Fibroblast of lung (primary cell): ENCODE data around the gene DNAH8. TPM values are rescaled to one million over a fixed set of nuclear protein-coding genes. Genes with fewer than 3 reads are reported as not detected.

Source experiments
- DNase-seq, 2 donors: peaks; one replicate each; pipeline versions ENCODE4 v3.0.0 to v3.0.0-alpha.2; 2010; ENCODE audit warnings: low read depth in 2 of 2
- H2AFZ ChIP-seq: 2 replicates; pipeline ENCODE4 v1.5.1; 2012; ENCODE audit warnings: low read length, control low read depth, inconsistent platforms
- H3K27ac ChIP-seq: 2 replicates; pipeline ENCODE4 v1.5.1; 2011; ENCODE audit warnings: low read length, control low read depth; ENCODE audit not compliant: insufficient read depth
- H3K27me3 ChIP-seq: 2 replicates; pipeline ENCODE4 v1.5.1; 2011; ENCODE audit warnings: mild to moderate bottlenecking, low read length; ENCODE audit not compliant: control insufficient read depth, insufficient read depth
- H3K36me3 ChIP-seq: 2 replicates; pipeline ENCODE4 v1.5.1; 2011; ENCODE audit warnings: low read length; ENCODE audit not compliant: control insufficient read depth, insufficient read depth
- H3K4me1 ChIP-seq: 2 replicates; pipeline ENCODE4 v1.5.1; 2011; ENCODE audit warnings: low read length; ENCODE audit not compliant: control insufficient read depth, insufficient read depth; ENCODE audit errors: extremely low read depth
- H3K4me2 ChIP-seq: 2 replicates; pipeline ENCODE4 v1.5.1; 2011; ENCODE audit warnings: low read length, control low read depth; ENCODE audit not compliant: insufficient read depth; ENCODE audit errors: extremely low read depth
- H3K4me3 ChIP-seq, 4 experiments: fragments of 200-600 bp in 1 of 4; sonication (generic) in 1 of 4; replicated peaks in 1 of 4; 2 replicates each; pipeline ENCODE4 v1.5.1; 2011 to 2016; ENCODE audit warnings: low read length in 4 of 4, low read depth in 3 of 4, mild to moderate bottlenecking in 3 of 4, control low read depth in 2 of 4, inconsistent platforms in 1 of 4, mixed read lengths in 1 of 4; ENCODE audit not compliant: insufficient read depth in 1 of 4; ENCODE audit errors: control extremely low read depth in 1 of 4
- H3K79me2 ChIP-seq: 2 replicates; pipeline ENCODE4 v1.5.1; 2012; ENCODE audit warnings: mild to moderate bottlenecking, low read length, inconsistent platforms; ENCODE audit not compliant: control insufficient read depth, insufficient read depth
- H3K9ac ChIP-seq: 2 replicates; pipeline ENCODE4 v1.5.1; 2011; ENCODE audit warnings: mild to moderate bottlenecking, low read length, control low read depth; ENCODE audit not compliant: insufficient read depth
- H3K9me3 ChIP-seq: 2 replicates; pipeline ENCODE4 v1.5.1; 2012; ENCODE audit warnings: low read depth, low read length; ENCODE audit not compliant: control insufficient read depth, insufficient read depth
- H4K20me1 ChIP-seq: 2 replicates; pipeline ENCODE4 v1.5.1; 2011; ENCODE audit warnings: low read length; ENCODE audit not compliant: control insufficient read depth, insufficient read depth; ENCODE audit errors: extremely low read depth
- EZH2 ChIP-seq: IDR thresholded peaks from 2 replicates; pipeline ENCODE4 v1.5.1; 2012; ENCODE audit warnings: low read length, control low read depth, mild to moderate bottlenecking; ENCODE audit errors: missing control alignments
- polyA plus RNA-seq, 2 donors: library from polyadenylated mRNA; depleted of rRNA in 1 of 2; stranded (reverse) in 1 of 2; unstranded in 1 of 2; fragments of >200 nt; gene quantifications; 2 replicates each; pipeline ENCODE4 v1.2.1, GENCODE V29; 2011 to 2012; ENCODE audit warnings: missing spikeins in 1 of 2
- total RNA-seq: library from RNA; depleted of rRNA; stranded (reverse); fragments of >200 nt; gene quantifications from 2 replicates; pipeline ENCODE4 v1.2.1, GENCODE V29; 2014
- TF ChIP-seq, protein P1 (sequence below), 2 donors: IDR thresholded peaks in 1 of 2; conservative IDR thresholded peaks in 1 of 2; 1 replicate in 1 of 2; 2 replicates in 1 of 2; pipeline ENCODE4 v1.5.1; 2011 to 2012; ENCODE audit warnings: low read length in 2 of 2, control low read depth in 1 of 2, inconsistent platforms in 1 of 2, low read depth in 1 of 2, mild to moderate bottlenecking in 1 of 2

DNAH8 gene
- total and polyA plus RNA-seq, 2 donors (not counting 1 experiment from before 2014, with no cell fraction given), result under 0.01 TPM; not detected in 1

DNA sequence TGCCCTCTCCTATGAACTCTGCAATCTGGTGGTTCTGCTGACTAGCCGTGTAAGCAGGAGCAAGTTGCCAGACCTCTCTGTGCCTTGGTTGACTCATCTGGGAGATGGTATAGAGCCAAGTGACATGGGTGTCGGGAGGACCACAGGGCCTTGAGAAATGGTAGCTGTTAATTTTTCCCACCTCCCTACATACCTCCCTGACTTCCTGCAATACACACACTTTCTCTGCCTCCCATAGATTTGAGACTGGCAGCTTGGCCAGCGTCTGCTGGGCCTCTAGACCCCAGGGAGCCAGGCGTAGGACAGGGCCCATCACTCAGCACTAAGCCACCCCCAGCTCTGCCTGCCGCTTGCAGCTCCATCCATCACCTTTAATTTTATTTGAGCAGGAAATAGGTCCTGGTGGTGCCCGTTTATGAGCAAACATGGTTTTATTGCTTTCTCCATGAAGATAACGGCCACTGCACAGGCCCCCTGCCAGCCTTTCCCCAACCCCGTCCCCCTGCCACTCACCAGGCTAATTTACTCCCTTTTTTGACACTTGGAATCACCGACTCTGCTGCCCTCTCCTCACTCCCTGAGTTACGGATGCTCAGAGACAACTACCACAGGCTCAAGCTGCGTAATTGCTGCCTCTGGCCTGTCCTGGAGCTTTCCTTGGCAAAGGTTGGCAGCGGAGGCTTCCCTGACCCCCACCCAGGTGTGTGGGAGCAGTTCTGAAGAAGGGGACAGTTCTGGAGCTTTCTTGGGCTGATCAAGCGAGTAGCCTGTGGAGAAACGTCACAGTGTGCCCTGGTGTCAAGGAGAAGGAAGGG, 344.6 kb downstream of the DNAH8 start:
- H3K4me3 ChIP-seq, result no peak overlapping the region
- H3K9me3 ChIP-seq, result no peaks in the 10 kb centered on the region
- no peaks in the 10 kb centered on the region for H3K79me2 ChIP-seq
- no peaks in the 10 kb centered on the region for H3K36me3 ChIP-seq
- H3K4me1 ChIP-seq, result no peaks in the 10 kb centered on the region
- H3K27ac ChIP-seq, result no peak overlapping the region
- TF ChIP-seq, protein P1, sequence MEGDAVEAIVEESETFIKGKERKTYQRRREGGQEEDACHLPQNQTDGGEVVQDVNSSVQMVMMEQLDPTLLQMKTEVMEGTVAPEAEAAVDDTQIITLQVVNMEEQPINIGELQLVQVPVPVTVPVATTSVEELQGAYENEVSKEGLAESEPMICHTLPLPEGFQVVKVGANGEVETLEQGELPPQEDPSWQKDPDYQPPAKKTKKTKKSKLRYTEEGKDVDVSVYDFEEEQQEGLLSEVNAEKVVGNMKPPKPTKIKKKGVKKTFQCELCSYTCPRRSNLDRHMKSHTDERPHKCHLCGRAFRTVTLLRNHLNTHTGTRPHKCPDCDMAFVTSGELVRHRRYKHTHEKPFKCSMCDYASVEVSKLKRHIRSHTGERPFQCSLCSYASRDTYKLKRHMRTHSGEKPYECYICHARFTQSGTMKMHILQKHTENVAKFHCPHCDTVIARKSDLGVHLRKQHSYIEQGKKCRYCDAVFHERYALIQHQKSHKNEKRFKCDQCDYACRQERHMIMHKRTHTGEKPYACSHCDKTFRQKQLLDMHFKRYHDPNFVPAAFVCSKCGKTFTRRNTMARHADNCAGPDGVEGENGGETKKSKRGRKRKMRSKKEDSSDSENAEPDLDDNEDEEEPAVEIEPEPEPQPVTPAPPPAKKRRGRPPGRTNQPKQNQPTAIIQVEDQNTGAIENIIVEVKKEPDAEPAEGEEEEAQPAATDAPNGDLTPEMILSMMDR (conservative IDR thresholded peaks at IDR 0.05 in 1 of 2, IDR thresholded peaks at IDR 0.05 in 1 of 2; ENCODE audit: low read depth in 1 of 2, low read length in 2 of 2), result no peak
- no peak for TF ChIP-seq EZH2
- no peaks in the 10 kb centered on the region for H4K20me1 ChIP-seq
- no peak overlapping the region for H3K4me2 ChIP-seq
- H3K9ac ChIP-seq, result no peak overlapping the region
- no peak for DNase-seq
- H2AFZ ChIP-seq, result no peak overlapping the region
- no peaks in the 10 kb centered on the region for H3K27me3 ChIP-seq

DNA sequence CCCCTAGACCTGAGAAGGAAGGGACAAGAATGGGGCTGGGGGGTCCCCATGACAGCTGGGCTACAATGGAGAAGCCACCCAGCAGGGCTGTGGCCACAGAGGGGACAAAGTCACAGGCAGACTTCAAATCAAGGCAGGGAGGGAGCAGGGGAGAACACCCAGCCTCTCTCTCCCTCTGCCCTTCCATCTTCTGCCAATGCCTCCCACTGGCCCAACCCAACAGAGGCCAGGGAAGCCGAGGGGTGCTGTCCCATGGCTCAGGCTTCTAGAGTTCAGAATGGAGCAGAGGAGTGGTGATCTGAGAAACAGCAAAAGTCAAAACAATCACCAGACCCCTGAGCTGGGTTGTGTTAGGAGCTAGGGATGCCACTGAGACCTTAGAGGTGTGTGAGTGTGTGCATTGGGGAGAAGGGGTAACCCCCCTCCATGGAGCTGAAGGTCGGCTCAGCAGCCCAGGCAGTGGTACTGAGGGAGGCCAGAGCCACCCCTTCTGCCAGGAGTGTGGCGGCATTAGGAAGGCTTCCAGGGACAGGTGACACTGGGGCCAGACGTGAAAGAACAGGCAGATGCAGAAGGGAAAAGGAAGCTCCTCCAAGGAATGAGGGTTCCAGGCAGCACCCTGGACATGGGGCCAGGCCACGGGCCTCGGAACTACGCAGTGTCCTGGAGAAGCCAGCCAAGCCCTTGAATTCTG, 345.5 kb downstream of the DNAH8 start:
- Histone ChIP-seq H3K9ac (no peak overlapping the region), H3K79me2 (no peaks in the 10 kb centered on the region), H3K27ac (no peak overlapping the region), H3K27me3 (no peaks in the 10 kb centered on the region), H3K9me3 (no peaks in the 10 kb centered on the region), H3K4me3 (no peak overlapping the region), H3K4me1 (no peaks in the 10 kb centered on the region), H4K20me1 (no peaks in the 10 kb centered on the region), H3K36me3 (no peaks in the 10 kb centered on the region), H3K4me2 (no peak overlapping the region), H2AFZ (no peak overlapping the region)
- no peak for DNase-seq
- TF ChIP-seq, protein P1 (conservative IDR thresholded peaks at IDR 0.05 in 1 of 2, IDR thresholded peaks at IDR 0.05 in 1 of 2; ENCODE audit: low read depth in 1 of 2, low read length in 2 of 2), result no peak
- no peak for TF ChIP-seq EZH2

DNA sequence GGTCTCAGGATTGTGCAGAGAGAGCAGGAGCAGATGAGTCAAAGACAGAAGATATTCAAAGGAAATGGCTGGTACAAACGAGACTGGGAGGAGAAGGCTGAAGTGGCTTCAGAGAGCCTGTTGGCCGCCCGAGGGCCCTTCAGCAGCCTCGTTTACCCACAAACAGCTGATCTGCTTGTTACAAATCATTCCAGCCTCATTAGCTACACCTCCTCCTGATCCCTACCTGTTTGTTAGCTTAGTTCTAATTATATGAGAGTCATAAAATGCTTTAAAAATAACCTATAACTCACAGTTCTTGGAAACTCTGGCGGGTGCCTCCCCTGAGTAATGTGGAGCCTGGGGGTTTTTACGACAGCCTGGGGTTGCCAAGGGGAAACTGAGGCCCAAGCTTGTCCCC, 346.1 kb downstream of the DNAH8 start:
- H2AFZ ChIP-seq, result no peak overlapping the region
- no peaks in the 10 kb centered on the region for H3K4me1 ChIP-seq
- no peaks in the 10 kb centered on the region for H3K27me3 ChIP-seq
- DNase-seq, result no peak
- H4K20me1 ChIP-seq, result no peaks in the 10 kb centered on the region
- no peaks in the 10 kb centered on the region for H3K79me2 ChIP-seq
- H3K27ac ChIP-seq, result no peak overlapping the region
- H3K9me3 ChIP-seq, result no peaks in the 10 kb centered on the region
- no peak overlapping the region for H3K4me2 ChIP-seq
- no peak for TF ChIP-seq EZH2
- TF ChIP-seq, protein P1 (conservative IDR thresholded peaks at IDR 0.05 in 1 of 2, IDR thresholded peaks at IDR 0.05 in 1 of 2; ENCODE audit: low read depth in 1 of 2, low read length in 2 of 2), result no peak
- H3K4me3 ChIP-seq, result no peak overlapping the region
- H3K36me3 ChIP-seq, result no peaks in the 10 kb centered on the region
- H3K9ac ChIP-seq, result no peak overlapping the region
